Measurements from ENCODE around the gene ADARB2. TPM values are rescaled to one million over a fixed set of nuclear protein-coding genes. Genes with fewer than 3 reads are reported as not detected.

Gene ADARB2
- total and polyA plus RNA-seq, 4 donors = 0.55 to 0.70 (median 0.59) TPM; not detected in 1

DNA sequence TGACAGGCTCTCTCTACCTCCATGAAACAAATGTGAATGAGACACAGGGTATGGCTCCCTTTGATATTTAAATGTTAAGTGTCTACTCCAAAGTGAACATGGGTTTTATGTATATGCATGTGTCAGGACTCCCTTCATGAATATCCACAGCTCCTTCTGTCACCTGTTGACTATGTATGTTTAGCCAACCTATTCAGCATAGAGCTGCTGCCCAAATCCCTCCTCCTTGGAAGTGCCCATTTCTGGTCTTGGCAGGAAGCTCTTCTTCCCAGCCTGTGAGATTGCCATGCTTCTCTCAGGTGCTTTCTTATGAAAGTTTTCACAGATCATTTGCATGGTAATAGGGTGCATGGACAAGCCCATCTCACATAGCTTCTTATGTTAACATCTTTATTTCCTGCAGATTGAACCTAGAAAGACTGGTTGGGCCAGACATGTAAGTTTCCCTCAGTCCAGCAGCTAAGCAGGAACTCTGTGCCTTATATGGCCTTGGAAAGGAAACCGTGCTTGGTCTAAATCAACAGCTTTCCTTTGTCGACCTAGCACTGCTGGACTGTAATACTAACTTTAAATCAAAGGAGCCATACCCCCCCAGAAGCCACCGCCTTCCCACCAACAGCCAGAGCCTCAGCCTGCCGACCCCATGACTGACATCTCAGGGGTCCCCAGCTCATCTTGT is 288.9 kb downstream of the ADARB2 start:
- no peaks in the 10 kb centered on the region for H3K36me3 ChIP-seq (ENCODE audit: control insufficient read depth in 4 of 4, insufficient read depth in 3 of 4, low read depth in 1 of 4, low read length in 3 of 4)
- TF ChIP-seq RAD21 (IDR thresholded peaks at IDR 0.05) (no peak), HNF4G (IDR thresholded peaks at IDR 0.05) (no peak), YY1 (IDR thresholded peaks at IDR 0.05) (no peak), TAF1 (conservative IDR thresholded peaks at IDR 0.05) (no peak), SP1 (IDR thresholded peaks at IDR 0.05) (no peak), FOXA1 (IDR thresholded peaks at IDR 0.05) (no peak), RXRA (IDR thresholded peaks at IDR 0.05) (no peak), FOXA2 (IDR thresholded peaks at IDR 0.05) (no peak), EGR1 (IDR thresholded peaks at IDR 0.05; ENCODE audit: low read depth in 2 of 2) (no peak), HNF4A (conservative IDR thresholded peaks at IDR 0.05) (no peak), JUND (IDR thresholded peaks at IDR 0.05) (no peak), GABPA (IDR thresholded peaks at IDR 0.05 in 1 of 2, conservative IDR thresholded peaks at IDR 0.05 in 1 of 2) (no peak)
- TF ChIP-seq, protein P1, sequence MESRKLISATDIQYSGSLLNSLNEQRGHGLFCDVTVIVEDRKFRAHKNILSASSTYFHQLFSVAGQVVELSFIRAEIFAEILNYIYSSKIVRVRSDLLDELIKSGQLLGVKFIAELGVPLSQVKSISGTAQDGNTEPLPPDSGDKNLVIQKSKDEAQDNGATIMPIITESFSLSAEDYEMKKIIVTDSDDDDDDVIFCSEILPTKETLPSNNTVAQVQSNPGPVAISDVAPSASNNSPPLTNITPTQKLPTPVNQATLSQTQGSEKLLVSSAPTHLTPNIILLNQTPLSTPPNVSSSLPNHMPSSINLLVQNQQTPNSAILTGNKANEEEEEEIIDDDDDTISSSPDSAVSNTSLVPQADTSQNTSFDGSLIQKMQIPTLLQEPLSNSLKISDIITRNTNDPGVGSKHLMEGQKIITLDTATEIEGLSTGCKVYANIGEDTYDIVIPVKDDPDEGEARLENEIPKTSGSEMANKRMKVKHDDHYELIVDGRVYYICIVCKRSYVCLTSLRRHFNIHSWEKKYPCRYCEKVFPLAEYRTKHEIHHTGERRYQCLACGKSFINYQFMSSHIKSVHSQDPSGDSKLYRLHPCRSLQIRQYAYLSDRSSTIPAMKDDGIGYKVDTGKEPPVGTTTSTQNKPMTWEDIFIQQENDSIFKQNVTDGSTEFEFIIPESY (IDR thresholded peaks at IDR 0.05) = no peak
- TF ChIP-seq, protein P2, sequence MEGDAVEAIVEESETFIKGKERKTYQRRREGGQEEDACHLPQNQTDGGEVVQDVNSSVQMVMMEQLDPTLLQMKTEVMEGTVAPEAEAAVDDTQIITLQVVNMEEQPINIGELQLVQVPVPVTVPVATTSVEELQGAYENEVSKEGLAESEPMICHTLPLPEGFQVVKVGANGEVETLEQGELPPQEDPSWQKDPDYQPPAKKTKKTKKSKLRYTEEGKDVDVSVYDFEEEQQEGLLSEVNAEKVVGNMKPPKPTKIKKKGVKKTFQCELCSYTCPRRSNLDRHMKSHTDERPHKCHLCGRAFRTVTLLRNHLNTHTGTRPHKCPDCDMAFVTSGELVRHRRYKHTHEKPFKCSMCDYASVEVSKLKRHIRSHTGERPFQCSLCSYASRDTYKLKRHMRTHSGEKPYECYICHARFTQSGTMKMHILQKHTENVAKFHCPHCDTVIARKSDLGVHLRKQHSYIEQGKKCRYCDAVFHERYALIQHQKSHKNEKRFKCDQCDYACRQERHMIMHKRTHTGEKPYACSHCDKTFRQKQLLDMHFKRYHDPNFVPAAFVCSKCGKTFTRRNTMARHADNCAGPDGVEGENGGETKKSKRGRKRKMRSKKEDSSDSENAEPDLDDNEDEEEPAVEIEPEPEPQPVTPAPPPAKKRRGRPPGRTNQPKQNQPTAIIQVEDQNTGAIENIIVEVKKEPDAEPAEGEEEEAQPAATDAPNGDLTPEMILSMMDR (IDR thresholded peaks at IDR 0.05; ENCODE audit: low read depth, low read length, missing input control) = no peak
- TF ChIP-seq, protein P3, sequence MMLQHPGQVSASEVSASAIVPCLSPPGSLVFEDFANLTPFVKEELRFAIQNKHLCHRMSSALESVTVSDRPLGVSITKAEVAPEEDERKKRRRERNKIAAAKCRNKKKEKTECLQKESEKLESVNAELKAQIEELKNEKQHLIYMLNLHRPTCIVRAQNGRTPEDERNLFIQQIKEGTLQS (IDR thresholded peaks at IDR 0.05) = no peak
- TF ChIP-seq, protein P4, sequence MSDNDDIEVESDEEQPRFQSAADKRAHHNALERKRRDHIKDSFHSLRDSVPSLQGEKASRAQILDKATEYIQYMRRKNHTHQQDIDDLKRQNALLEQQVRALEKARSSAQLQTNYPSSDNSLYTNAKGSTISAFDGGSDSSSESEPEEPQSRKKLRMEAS (IDR thresholded peaks at IDR 0.05) = no peak
- TF ChIP-seq, protein P5, sequence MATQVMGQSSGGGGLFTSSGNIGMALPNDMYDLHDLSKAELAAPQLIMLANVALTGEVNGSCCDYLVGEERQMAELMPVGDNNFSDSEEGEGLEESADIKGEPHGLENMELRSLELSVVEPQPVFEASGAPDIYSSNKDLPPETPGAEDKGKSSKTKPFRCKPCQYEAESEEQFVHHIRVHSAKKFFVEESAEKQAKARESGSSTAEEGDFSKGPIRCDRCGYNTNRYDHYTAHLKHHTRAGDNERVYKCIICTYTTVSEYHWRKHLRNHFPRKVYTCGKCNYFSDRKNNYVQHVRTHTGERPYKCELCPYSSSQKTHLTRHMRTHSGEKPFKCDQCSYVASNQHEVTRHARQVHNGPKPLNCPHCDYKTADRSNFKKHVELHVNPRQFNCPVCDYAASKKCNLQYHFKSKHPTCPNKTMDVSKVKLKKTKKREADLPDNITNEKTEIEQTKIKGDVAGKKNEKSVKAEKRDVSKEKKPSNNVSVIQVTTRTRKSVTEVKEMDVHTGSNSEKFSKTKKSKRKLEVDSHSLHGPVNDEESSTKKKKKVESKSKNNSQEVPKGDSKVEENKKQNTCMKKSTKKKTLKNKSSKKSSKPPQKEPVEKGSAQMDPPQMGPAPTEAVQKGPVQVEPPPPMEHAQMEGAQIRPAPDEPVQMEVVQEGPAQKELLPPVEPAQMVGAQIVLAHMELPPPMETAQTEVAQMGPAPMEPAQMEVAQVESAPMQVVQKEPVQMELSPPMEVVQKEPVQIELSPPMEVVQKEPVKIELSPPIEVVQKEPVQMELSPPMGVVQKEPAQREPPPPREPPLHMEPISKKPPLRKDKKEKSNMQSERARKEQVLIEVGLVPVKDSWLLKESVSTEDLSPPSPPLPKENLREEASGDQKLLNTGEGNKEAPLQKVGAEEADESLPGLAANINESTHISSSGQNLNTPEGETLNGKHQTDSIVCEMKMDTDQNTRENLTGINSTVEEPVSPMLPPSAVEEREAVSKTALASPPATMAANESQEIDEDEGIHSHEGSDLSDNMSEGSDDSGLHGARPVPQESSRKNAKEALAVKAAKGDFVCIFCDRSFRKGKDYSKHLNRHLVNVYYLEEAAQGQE (IDR thresholded peaks at IDR 0.05) = no peak
- no peak overlapping the region for H3K27ac ChIP-seq (ENCODE audit: low read depth in 1 of 2, low read length in 2 of 2)
- H3K9ac ChIP-seq (ENCODE audit: low read depth in 1 of 2, low read length in 2 of 2) = no peak overlapping the region
- peaks cover 0 to 6% (median 2%) of the 10 kb centered on the region in 4 donors for H3K9me3 ChIP-seq (ENCODE audit: control insufficient read depth in 4 of 4, low read length in 3 of 4)
- H3K27me3 ChIP-seq (ENCODE audit: control insufficient read depth in 4 of 4, insufficient read depth in 4 of 4, low read length in 3 of 4) = peaks cover 0 to 5% (median 2%) of the 10 kb centered on the region in 4 donors
- DNase-seq (ENCODE audit: low spot score) = no peak
- no peaks in the 10 kb centered on the region for H3K4me1 ChIP-seq (ENCODE audit: control insufficient read depth in 4 of 4, insufficient read depth in 4 of 4, low read length in 3 of 4)
- H3K4me3 ChIP-seq (ENCODE audit: low read depth in 1 of 3, low read length in 3 of 3) = no peak overlapping the region
- WGBS = 53% methylated on average over 4 of the region's 4 CpGs
